ENCODE results near the gene KLF6.

KLF6 gene

DNA sequence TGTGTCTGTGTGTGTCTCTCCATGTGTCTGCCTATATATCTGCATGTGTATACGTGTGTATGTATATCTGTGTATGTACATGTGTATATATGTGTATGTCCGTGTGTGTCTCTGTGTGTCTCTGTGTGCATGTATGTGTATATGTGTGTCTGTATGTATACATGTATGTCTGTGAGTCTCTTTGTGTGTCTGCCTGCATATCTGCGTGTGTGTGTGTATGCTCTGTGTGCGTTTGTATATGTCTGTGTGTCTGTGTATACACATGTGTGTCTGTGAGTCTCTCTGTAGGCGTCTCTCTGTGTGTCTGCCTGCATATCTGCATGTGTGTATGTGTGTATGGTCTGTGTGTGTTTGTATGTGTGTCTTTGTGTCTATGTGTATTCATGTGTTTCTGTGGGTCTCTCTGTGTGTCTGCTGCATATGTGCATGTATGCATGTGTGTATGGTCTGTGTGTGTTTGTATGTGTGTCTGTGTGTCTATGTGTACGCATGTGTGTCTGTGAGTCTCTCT lies 23.7 kb upstream of the KLF6 start:
- no peak for DNase-seq

DNA sequence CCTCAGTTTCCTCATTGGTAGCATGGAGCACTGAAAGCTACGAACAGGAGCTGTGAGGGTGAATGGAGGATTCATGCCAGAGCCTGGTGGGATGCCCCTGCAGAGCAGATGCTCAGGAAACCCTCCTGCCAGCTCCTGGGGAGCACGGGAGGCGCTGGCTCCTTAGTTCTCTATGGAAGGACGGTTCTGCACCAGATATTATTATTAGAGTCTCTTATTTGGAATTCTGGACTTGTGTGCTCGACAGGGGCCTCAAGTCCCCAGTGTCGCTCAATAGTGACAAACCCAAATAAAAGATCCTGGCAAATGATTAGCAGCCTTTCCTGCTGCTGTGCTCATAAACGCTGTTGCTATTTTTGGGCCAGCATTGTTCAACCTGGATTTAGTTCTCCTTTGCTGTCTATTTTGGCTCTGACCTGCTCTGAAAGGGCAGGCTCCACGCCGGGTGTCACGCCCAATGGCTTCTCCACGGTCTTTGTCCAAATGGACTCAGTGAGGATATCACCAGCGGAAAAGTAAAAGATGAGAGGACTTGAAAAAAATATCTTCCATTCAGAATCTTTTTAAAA lies 23.0 kb upstream of the KLF6 start:
- DNase-seq: no peak

DNA sequence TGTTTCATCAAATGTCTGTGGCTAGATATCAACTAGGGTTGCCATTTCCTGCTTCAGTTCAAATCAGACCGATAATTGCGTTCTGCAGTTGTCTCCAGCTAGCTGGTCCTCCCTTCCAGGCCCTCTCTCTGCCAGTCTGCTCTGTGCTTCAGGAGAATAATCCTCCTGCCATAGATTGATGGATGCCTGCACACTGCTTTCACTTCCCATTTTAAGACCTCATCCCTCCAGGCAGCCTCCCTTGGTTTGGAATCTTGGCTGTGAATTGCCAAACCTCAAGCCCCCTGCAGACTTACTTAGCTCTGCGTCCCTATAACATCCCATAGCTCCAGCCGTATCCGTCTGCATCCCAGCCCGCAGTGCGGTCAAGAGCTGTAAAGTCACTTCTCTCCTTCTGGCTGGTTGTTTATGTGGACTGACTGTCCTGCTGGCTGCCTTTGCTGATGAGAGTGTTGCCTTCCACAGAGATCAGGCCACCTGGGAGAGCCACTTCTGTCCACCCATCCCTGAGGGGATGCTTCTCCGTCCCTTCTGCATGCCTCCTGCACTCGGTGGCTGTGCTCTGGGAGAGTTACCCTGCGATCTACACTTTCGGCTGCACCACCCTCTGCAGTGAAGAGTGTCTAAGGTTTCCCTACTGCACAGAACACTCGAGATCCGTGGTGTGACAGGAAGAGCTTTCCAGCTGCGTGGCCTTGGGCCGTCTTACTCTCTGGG lies 22.4 kb upstream of the KLF6 start:
- no peak for DNase-seq

DNA sequence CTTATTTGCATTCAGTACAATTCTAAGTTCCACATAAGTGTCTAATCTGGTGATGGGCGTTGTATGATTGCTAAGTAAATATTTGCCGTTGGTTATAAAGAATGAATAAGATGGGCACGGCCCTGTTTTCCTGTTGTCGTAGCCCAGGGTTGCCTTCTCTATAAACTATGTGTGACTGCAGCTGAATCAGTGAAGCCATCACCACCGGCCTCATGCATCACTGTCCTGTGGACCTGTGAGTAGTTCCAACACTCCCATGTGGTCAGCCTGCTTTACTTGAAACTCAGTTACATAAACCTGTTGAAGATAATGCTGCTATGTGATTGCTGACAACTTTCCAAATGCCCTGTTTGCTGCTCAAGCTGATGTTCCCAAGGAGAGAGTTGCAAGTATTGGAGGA lies 21.6 kb upstream of the KLF6 start:
- no peak for DNase-seq

DNA sequence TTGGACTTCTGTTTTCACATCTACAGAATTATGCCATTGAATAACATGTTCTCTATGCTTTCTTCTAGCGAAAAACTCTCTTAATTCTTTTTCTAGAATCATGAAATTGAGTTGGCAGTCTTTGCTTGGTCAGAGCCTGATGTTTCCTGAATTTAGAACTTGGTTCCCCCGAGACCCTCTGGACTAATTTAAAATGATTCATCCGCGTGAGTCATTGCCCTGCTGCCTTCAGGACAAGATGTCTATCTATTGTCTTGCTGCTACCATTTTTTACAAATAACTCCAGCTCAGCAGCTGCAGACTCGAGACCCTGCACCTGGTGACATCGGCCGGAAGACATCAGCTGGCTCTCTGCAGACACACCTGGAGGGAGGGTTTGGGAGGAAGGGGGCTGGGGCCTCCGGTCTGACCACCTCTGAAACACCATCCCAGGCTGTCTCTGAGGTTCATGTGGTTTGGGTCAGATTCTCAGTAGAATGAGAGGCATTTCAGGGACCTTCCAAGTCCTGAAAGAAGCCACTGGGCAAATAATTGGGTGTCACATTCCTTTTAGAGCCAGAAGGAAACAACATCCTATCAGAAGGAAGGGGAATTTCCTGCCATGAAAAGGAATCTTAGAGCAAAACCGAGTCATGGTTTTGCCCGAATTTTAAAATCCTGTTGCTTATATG lies 20.9 kb upstream of the KLF6 start:
- no peak for DNase-seq

DNA sequence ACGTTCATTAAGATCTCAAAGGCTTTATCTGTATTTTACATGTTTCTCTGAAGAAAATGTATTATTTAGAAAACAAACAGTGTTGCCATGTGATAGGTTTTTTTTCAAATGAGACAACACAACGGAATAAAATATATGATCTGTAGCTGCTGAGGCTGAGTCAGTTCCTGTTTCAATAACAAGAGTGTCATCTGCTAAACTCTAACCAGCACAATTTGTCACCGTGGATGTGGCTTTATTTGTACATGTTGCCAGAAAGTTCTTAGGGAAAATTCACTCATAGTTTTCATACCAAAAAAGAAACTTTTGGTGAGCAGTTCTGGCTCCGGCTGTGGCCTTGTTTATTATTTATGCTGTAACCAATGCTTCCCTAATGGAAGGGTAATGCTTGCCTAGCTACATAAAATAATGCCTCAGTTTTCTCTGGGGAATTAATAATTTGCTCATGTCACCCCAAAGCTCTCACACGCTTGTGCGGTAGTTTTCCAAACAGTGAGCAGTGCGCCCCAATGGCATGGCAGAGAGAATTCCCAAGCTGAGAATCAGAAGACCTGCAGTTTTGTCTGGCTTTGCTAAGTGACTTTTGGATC lies 20.3 kb upstream of the KLF6 start:
- no peak for DNase-seq

DNA sequence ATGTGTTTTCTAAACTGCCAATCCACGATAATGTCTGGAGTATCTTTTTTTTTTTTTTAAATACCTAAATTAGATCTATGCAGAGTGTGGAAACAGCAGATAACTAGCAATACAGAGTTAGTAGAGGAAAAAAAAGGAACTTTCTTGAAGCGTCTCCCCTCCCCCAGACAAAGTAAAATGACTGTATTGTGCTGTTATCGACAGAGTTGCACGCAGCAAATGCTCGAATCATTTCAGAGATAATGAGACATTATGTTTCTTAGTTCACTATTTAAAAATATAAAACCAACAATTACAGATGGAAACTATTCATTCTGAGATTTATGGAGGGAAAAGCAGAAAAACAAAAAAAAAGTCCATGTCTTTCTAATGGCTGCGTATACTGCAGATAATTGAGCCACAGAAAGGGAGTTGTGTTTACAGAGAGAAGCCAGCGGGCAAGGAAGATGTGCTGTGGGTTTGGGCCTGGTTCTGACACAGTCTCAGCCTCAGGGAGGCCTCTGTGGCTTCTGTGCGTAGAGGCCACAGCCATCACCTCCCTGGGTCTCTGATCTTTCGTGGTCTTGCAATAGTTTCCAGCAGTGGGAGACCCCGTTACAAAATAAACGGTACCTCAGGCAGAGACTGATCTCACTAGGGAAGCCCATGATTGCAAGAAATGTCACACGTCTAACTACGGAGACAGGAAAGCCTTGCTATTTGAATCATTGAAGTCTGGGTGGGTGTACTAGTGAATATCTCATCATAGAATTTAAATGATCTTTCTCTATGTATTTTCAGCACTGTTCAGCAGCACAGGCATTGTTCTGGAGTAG lies 19.1 kb upstream of the KLF6 start:
- no peak for DNase-seq

DNA sequence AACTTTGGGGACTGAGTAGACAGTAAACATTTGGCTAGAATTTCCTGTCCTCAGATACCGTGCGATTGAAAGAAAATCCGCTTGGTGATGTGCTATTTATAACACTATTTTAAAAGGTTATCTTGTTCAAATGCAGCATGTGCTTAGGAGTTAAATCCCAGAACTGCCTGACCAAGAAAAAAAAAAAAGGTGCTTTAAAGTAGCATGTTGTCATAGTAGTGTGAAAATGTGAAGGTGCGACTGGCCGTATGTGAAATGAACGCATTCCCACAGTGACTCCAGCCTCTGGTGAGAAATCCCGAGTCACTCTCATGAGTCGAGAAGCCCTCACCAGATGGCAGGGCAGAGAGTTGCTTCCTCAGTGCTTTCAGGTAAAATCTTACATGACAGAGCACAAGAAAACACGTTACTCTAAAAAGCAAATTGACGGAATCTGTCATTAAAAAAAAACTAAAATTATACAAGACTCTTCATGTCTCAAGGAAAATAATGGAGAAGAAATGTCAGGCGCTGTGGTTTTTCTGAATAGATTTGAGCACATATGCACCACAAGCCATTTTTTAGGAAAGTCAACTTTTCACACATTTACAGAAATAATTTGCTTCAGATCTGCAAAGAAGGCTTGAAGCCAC lies 18.4 kb upstream of the KLF6 start:
- DNase-seq: no peak

DNA sequence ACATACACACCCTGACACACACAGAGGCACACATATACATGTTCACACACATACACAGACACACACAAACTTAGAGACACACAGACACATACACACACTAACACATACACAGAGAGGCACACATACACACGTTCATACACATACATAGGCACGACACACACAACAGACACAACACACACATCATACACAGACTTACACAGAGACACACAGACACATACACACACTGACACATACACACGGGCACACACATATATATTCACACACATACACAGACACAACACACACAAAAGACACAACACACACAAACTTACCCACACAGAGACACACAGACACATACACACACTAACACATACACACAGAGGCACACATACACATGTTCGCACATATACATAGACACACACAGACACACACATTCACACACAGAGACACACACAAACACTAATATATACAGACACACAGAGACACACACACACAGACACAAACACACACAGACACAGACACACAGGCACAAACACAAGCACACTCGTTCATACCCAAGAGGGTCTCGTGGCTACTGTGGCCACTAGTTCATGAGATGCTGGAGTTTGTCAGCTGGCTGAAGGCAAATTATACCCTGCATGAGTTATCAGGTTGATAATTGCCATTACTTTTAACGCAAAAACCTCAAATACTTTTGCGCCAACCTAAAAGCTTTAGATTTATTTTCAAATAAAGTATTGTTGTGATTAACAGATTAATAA lies 17.7 kb upstream of the KLF6 start:
- no peak for DNase-seq

DNA sequence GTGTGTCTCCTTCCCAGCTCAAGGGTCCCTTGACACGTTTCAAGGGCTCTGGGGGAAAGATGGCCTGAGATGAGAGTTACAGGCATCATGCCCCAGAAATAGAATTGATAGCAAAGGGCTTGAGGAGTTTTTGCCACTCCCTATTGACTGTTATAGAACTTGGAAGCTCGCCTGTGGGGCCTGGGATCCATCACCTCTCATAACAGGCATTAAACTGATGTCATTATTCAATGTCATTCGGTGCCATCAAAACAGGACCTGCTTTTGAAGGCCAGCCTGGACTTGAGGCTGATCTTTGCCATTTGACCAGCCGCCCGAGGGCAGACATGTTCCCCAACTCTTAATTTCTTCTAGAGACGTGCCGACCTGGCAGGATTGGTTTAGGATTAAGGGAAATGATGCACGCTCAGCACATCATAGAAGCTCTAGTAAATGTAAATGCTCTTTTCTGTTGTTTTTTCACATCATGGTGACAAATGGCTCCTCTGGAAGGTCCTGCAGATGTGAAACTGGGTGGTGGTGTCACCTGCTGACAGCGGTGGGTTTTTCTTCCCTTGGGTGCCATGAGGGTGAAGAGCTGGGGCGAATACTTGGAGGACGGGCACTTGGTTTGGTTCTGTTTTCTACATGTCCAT lies 16.7 kb upstream of the KLF6 start:
- no peak for DNase-seq

DNA sequence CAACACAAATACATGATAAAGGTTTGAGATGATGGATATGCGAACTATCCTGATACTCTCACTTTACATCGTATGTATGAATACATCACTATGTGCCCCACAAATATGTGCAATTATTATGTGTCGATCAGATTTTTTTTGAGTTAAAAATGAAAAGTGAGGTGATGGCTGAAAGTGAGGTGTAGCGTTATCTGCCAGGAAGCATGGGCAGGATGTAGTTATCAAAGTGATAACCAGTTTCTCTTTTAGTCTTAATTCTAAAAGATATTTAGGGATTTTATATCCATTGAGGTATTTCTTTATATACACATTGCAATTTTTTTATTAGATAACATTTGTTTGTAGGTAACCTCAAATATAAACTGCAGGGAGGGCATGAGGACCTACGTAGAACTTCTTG lies 15.6 kb upstream of the KLF6 start:
- DNase-seq: no peak

DNA sequence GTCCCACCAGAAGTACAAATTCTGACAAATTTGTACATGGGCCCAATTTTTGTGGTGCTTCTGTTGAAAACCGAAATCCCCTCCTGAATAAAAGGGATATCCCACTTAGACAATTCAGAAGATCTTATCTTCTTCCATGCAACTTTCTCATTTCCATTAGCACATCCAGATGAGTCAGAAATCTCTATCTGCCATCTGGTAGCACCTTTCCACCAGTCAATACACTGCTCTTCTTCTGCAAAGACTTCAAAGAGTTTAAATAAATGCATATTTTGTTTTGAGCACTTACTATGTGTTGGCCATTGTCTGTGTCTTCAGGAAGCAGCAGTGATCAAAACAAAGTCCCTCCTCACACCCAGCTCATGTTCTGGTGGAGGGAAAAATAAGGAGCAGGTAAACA lies 12.7 kb upstream of the KLF6 start:
- DNase-seq: no peak

DNA sequence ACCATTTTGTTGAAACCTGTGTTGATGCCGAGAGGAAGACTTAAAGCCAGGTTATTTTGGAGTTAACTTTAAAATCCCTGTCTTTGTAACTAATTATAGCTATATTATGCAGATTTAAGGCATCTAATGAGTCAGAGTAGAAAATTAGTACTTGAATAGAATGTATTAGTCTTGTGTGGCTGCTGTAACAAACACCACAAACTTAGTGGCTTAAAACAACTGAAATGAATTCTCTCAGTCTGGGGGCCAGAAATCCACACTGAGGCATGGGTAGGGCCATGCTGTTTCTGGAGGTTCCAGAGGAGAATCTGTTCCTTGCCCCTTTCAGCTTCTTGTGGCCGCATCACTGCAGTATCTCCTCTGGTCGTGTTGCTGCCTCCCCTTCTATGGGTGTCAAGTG lies 8.5 kb upstream of the KLF6 start:
- no peak for DNase-seq

DNA sequence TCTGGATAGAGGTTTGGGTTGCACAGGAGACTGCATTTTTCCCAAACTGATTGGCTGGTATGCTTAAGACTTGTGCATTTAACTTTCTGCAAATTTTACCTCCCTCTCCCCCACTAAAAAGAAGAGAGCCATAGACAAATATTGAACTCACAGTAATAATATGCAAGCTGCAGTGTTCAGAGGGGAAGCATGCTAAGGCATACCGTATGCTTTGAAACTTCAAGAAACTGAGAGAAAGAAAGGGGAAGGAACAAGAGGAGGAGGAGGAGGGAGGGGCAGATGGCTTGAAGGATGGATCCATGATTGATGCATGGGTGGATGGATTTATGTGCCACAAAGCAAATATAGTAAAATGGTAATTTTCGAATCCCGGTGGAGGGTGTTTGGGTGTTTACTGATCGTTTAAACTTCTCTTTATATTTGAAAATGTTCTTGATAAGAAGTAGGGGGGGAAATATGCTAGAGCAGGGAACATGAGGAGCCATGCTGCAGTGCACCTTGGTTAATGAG lies 7.8 kb upstream of the KLF6 start:
- DNase-seq: no peak

DNA sequence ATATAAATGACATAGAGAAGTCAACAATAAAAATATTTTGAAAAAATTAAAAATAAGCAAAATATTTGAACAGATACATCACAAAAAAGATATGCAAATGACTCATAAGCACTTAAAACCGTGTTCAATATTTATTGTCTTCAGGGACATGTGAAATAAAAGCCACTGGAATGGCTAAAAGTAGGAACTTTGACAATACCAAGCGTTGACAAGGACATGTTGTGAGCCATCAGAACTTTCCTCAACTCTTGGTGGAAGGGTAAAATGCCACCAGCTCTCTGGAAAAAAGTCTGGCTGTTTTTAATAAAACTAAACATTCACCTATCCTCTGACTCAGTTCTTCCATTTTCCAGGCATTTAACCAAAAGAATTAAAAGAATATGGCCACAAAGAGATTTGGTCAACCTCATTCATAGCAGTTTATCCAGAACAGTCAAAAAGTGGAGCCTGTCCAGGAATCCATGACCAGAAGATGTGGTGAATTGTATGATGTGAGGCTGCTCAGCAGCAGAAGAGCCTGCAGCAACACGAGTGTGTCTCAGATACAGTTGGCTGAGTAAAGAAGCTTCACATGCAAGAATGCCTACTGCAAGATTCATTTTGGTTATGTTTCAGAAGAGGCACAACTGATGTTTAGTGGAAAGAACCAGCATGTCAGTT lies 7.1 kb upstream of the KLF6 start:
- no peak for DNase-seq

DNA sequence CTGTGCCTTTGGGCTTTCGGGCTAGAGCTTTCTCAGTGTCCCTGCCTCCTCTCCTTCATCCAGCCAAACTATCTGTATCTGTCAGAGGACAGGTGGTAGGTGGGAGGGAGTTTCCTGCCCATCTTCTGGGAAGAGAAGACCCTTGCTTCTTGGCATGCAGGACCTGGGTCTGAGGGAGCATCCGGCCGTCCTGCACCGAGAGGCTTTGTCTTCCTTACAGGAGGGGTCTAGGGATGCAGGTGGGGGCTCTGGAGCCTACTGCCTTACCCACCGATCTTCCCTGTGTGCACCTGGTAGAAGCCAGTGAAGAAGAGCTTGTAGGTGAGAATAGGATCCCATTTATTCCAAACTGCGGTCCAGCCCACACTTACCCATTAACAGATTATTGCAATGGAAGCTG lies 5.8 kb upstream of the KLF6 start:
- no peak for DNase-seq

DNA sequence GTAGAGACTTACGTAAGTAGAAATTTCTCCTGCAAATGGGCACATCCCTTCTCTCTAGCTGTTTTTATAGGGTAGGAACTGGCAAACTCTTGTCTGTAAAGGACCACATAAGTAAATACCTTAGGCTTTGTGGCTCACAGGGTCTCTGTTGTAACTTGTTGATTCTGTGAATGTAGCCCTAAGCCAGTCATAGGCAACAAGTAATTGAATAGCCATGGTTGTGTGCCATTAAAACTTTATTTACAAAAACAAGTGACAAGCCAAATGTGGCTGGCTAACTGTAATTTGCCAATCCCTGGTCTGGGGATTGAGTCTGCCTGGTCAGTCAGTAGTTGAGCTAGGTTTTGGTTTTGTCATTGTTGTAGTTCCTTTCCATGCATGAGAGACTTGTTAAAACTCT lies 5.3 kb upstream of the KLF6 start:
- DNase-seq: no peak

DNA sequence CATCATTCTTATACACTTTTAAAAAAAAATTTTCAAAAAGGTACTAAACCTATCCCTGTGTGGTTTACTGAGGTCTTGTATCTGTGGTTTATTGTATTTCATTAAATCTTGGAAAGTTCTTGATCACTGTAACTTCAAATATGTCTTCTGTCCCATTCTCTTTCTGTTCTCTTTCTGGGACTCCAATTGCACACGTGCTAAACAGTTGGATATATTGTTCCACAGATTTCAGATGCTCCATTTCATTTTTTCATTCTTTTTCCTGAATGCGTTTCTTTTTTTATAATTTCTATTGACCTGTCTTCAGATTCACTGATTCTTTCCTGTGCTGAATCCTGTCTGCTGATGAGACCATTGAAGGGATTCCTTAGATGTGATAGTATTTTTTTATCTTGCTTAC lies 4.6 kb upstream of the KLF6 start:
- DNase-seq: no peak

DNA sequence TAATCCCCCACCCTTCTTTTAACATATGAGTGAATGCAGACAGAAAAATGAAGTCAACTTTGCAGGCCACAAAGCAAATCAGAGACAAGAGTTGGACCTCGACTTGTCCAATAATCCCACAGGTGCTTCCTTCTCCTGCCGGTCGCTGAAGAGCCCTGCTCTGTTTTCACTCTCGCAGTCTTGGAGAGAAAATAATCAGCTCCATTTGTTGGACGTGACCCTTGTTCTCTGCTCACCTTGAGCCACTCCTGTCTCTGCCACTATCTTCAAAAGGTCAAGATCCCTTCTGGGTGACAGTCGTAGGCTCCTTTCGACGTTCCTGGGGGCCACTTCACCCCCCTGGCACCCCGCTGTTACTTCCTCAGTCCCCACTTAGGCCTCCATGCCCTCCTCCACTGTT lies 2.8 kb upstream of the KLF6 start:
- no peak for DNase-seq

DNA sequence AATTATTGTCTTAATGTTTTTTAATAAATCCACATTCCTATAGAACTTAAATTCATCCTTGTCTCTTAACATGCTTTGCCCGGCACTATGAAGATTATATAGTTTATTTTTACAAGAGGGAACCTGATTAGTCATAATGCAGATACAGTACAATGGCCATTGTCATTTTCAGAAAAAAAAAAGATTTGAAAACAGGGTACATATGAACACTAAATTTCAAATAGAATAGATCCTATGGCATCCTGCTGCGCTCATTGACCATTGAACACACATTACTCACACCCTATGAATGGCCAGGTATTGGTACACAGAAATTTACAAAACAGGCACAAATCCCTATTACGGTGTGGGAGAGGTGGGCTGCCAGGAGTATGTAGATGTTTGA lies 2.0 kb upstream of the KLF6 start:
- DNase-seq: no peak

Measured in NCI-H1048 (cell line).